ENCODE data around the gene DGKE.

- no peak for TF ChIP-seq CTCF (IDR thresholded peaks at IDR 0.05)
- TF ChIP-seq POLR2AphosphoS5 (IDR thresholded peaks at IDR 0.05), result no peak
- TF ChIP-seq POLR2A (IDR thresholded peaks at IDR 0.05), result no peak
Measured at GRCh38 chr17:56898874-56899273, 64.9 kb downstream of the DGKE start.
